ENCODE measurements around the gene PHF2.

The PHF2 gene

DNA sequence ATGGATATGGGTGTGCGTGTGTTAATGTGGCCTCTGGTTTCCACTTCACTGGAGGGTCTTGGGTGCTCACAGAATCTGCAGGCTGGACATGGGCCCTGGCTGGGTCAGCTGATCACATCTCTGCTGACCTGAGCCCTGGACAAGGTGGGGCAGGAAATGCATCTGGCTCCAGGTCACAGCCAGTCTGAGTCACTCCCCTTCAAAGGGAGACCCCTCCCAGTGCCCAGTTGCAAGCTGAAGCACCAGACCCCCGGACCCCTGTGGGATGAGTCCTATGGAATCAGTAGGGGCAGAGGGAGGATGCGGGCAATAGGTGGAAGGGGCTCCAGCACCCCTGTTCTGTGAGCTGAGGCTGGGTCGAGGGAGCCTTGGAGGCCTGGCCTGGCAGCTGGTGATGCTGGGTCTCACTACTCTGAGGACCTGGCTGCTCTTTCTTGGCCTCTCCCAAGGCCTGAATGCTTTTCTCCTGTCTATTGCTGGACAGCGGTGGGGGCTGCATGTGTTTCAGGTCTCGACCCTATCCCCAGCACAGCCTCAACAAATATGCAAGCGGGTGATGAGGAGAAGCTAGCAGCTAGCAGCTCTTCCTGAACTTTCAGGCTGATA lies 54.5 kb downstream of the PHF2 start:
- no peak for DNase-seq (ENCODE audit: low spot score)

GRCh38 chr9:93633492-93634221 lies 57.3 kb downstream of the PHF2 start:
- DNase-seq (ENCODE audit: low spot score), result no peak

DNA sequence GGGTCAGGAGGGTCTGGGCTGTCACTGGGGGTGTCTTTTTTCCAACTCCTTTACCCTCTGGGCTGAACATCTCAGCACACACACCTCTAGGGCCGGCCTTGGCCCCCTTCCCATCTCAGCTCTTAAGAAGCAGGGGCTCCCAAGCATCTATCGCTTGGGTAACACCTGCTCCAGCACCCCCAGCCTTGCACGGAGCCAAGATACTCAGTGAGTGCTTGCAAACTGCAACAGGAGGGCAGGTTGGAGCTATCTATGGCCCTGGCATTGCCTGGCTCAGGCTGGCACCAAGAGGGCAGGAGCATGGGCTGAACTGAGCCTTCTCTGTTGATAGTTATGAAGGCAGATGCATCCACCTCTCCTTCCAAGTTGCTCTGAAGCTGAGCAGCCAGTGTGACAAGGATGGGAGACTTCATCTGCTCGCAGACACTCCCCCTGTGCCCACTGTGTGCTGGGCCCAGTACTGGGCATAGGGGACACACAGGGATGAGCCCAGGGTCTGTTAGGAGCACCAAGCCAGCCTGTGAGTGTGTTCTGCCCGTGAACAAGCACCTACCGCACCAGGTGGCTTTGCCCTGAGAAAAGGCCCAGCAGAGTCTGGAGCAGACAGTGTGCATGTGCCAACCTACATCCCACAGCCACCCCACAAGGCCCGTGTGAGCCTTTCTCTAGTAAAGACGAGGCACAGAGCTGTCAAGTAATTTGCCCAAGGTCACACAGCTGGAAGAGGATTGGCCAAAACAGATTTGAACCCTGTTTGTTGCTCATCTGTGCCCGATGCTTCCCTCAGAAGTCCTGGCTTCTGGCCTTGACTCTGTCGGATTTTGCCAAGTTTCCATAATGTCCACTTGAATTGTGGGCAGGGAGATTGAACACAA lies 58.2 kb downstream of the PHF2 start:
- no peak for DNase-seq (ENCODE audit: low spot score)

DNA sequence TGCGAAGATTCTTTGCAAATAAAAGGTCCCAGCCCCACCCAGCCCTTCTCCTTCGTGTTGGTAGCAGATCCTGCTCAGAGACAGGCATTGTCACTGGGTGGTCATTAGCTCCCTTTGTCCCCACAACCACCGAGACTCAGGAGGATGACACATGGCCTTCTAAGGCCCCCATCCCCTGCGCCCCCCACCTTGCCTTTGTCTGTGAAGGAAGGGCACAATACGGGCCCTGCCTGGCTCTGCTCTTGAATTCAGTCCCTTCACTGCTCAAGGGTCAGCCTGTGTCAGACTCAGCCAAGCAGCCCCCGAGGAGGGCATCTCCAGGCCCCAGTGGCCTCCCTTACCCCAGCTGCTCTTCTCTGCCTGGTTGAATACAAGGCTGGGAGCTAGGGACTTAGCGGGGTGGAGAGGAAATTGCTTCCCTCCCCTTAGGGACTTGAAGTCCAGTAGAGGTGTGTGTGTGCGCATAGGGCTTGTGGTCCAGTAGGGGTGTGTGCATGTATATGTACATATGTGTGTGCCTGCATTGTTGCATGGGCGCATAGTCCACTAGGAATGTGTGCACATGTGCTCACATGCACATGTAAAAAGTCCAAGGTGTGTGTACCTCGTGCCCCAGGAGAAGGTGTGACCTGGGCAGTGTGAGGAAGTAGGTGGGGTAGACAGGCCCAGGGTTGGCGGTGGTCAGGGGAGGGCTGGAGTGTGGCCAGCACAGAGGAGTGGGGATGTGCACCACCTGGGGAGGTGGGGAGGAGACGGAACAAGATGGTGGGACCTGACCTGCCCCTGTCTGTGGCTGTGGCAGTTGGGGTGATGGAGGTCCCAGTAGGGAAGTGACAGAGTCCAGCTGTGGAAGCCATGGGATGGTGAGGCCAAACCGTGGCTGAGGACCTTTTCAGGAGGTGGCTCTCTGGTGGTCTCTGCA lies 59.1 kb downstream of the PHF2 start:
- no peak for DNase-seq (ENCODE audit: low spot score)

- no peak for DNase-seq (ENCODE audit: low spot score)
Measured at GRCh38 chr9:93636172-93636661, 59.8 kb downstream of the PHF2 start.

- DNase-seq (ENCODE audit: low spot score), result no peak
Measured at GRCh38 chr9:93636667-93637066, 60.3 kb downstream of the PHF2 start.

DNA sequence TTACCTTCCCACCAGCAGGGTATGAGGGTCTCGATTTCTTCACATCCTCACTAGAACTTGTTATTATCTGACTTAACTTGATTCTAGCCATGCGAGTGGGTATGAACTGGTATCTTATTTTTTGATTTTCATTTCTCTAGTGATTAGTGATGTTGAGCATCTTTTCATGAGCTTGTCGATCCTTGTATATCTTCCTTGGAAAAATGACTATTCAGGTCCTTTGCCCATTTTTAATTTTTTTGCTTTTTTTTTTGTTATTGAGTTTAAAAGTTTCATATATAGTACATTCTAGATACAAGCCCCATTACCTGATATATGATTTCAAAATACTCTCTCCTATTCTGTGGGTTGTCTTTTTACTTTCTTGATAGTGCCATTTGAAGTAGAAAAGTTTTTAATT lies 61.5 kb downstream of the PHF2 start:
- no peak for DNase-seq (ENCODE audit: low spot score)

- DNase-seq (ENCODE audit: low spot score), result no peak
Measured at GRCh38 chr9:93640027-93640426, 63.6 kb downstream of the PHF2 start.

- DNase-seq (ENCODE audit: low spot score), result no peak
Measured at GRCh38 chr9:93642961-93643360, 66.6 kb downstream of the PHF2 start.

GRCh38 chr9:93644397-93645088 lies 68.2 kb downstream of the PHF2 start:
- no peak for DNase-seq (ENCODE audit: low spot score)

- DNase-seq (ENCODE audit: low spot score), result no peak
Measured at GRCh38 chr9:93645149-93645889, 68.9 kb downstream of the PHF2 start.

- no peak for DNase-seq (ENCODE audit: low spot score)
Measured at GRCh38 chr9:93645921-93646639, 69.7 kb downstream of the PHF2 start.

GRCh38 chr9:93646640-93647178 lies 70.3 kb downstream of the PHF2 start:
- no peak for DNase-seq (ENCODE audit: low spot score)

- DNase-seq (ENCODE audit: low spot score), result no peak
Measured at GRCh38 chr9:93648181-93648580, 71.8 kb downstream of the PHF2 start.

DNA sequence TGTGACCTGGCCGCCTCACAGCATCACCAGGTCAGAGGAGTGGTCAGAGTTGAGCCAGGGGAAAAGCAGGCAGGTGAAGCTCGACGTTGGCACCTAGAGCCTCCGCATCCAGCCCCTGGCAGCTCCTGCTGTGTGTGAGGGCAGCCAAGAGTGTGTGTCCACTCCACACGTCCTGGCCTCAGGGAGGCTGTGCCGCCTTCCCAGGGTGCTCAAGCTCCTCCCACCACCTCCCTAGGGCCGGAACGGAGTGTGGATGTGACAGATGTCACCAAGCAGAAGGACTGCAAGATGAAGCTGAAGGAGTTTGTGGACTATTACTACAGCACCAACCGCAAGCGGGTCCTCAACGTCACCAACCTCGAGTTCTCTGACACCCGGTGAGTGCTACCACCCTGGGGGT lies 72.5 kb downstream of the PHF2 start:
- DNase-seq (ENCODE audit: low spot score), result no peak

GRCh38 chr9:93649610-93650261 lies 73.4 kb downstream of the PHF2 start:
- DNase-seq (ENCODE audit: low spot score), result peak; percentile 75

DNA sequence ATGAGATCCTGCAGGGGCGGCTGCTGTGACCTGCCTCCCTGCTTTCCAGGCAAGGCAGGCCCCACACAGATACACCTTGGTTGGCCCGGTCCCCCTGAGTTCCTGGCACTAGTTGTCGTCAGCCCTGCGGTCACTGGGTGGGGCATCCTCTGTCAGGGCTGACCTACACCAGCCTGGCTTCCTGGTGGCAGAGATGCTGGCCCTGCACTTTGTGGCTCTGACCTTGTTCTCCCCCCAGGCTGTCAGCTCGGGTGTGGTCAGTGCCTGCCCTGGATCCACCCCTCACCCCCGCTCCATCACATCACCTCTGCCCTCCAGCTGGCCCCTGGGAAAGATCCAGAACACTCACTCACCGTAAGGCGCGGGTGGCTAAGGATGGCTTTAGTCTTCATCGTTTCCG lies 74.1 kb downstream of the PHF2 start:
- no peak for DNase-seq (ENCODE audit: low spot score)

DNA sequence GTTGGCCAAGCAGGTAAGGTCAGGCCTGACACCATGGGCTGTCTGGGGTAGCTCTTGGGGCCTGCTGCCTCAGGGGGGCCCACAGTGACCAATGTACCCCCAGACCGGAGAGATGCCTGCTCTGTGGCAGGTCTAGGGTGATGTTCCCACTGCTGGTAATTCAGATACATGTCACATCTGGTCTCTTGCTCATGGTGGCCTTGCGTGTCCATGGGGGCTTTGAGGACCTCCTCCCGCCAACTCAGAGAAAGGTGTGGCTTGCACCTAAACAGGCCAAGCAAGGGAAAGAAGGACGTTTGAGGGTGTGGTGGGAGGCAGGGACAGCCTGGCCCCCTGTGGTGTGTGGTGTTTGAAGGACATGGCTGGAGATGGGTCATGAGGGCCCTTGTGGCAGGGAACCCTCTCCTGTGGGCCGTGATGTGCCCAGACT lies 75.2 kb downstream of the PHF2 start:
- no peak for DNase-seq (ENCODE audit: low spot score)
